OCI-M2 (cell line): ENCODE results near the gene GPR171.
"Not testable (repeated sequence)": the region's sequence is repeated elsewhere in the genome, so short reads cannot be mapped to it uniquely, and the experiment has no call there.

Experiments used
- DNase-seq: peaks from one replicate; lab custom pipeline; 2025; ENCODE audit not compliant: unreplicated experiment; lab: John Stamatoyannopoulos, UW

The GPR171 gene, protein sequence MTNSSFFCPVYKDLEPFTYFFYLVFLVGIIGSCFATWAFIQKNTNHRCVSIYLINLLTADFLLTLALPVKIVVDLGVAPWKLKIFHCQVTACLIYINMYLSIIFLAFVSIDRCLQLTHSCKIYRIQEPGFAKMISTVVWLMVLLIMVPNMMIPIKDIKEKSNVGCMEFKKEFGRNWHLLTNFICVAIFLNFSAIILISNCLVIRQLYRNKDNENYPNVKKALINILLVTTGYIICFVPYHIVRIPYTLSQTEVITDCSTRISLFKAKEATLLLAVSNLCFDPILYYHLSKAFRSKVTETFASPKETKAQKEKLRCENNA

DNA sequence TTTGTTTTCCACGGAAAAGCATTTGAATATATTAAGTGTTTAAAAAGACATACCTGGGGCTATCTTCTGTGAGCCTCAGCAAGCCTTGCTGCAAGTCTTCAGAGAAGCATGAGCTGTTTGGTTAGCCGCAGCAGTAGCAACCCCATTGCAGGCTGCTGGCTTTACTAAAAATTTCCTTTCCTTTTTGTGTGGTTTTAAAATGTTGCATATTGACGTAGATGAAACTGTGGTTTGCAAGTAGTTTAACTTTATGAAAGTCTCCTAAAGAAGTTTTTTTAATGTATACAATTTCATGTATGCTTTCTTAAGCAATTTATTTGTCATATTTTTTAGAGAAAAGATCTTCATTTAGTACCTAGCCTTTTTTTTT is at the start of gene GPR171:
Gene GPR171, minus strand, starts transcription at position 166 of the 370 bp plus-strand sequence. CDS start 3,830 bp downstream, outside the sequence.
- DNase-seq = no peak

GRCh38 chr3:151248772-151249337 is 45.8 kb upstream of the GPR171 start:
- no peak for DNase-seq

DNA sequence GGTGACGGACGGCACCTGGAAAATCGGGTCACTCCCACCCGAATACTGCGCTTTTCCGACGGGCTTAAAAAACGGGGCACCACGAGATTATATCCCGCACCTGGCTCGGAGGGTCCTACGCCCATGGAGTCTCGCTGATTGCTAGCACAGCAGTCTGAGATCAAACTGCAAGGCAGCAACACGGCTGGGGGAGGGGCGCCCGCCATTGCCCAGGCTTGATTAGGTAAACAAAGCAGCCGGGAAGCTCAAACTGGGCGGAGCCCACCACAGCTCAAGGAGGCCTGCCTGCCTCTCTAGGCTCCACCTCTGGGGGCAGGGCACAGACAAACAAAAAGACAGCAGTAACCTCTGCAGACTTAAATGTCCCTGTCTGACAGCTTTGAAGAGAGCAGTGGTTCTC is 39.0 kb upstream of the GPR171 start:
- not testable (repeated sequence) for DNase-seq

DNA sequence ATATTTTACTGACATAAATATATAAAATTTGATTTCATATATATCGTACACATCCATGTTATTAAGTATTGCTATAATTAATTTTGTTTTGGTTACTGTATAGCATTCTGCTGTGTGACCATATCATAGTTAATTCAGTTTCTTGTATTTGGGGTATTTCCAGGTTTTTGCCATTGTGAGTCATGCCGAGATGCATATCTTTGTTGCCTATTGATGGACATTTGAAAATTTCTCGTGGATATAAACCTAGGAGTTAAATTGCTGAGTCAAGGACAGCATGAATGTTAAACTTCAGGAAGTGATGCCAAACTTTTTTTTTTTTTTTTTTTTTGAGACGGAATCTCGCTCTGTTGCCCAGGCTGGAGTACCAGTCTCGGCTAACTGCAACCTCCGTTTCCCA is 33.7 kb upstream of the GPR171 start:
- DNase-seq = no peak

DNA sequence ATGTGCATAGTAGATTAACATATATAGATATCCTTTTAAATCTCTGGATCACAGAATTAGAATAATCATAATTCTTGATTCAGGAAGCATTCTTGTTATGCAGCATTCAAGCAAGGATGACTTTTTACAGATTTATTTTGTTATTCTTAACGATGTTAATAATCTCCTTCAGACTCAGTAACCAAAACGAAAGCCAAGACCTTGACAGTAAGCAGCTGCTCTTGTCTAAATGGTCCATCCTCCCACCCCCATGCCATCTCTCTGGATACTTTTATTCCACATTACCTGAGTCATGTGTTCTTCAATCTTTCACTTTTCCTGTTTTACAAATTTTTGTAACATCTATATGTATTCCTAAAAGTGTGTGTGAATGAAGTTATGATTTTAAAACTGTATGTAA is 33.3 kb upstream of the GPR171 start:
- DNase-seq = no peak

DNA sequence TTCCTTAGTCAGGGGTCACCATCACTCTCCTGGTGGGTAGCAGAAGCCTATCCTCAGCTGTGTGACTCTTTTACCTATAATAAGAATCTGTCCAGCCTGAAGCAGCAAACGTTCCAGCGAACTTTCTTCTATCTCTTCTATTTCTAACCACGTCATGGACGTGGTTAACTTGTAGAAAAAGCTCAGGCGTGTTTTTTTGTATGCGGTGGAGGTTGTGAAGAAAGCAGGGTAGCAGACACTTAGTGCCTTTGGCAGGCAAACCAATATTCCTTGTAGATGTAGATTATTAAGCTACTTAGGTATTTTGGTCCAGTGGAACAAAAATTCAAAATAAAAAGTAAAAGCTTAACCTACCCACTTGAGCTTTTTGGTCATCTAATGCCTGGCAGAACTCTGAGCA is 31.8 kb upstream of the GPR171 start:
- no peak for DNase-seq

- DNase-seq = no peak
Observed at GRCh38 chr3:151232991-151233390, 30.0 kb upstream of the GPR171 start.

DNA sequence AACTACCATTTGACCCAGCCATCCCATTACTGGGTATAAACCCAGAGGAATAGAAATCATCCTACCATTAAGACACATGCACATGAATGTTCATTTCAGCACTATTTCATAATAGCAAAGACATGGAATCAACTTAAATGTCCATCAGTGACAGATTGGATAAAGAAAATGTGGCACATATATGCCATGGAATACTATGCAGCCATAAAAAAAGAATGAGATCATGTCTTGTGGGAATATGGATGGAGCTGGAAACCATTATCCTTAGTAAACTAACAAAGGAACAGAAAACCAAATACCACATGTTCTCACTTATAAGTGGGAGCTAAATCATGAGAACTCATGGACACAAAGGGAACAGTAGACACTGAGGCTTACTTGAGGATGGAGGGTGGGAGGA is 29.4 kb upstream of the GPR171 start:
- not testable (repeated sequence) for DNase-seq

GRCh38 chr3:151230646-151231045 is 27.6 kb upstream of the GPR171 start:
- no peak for DNase-seq

DNA sequence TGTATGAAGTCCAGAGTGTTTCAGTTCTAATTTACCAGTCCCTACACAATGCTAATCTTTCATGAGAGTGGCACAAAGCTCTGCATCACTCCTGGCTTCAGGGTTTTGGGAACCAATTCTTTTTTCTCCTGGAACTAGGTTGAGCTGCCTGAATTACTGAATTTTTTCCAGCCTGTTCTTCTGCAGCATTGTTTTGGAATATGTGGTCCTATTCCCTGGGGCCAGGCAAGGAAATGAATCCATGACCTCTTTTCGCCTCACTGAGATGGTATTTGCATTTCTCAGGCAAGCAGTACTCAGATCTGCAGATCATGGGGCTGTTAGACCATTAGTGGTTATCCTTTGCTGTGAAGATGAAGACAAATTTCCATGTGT is 25.6 kb upstream of the GPR171 start:
- no peak for DNase-seq

DNA sequence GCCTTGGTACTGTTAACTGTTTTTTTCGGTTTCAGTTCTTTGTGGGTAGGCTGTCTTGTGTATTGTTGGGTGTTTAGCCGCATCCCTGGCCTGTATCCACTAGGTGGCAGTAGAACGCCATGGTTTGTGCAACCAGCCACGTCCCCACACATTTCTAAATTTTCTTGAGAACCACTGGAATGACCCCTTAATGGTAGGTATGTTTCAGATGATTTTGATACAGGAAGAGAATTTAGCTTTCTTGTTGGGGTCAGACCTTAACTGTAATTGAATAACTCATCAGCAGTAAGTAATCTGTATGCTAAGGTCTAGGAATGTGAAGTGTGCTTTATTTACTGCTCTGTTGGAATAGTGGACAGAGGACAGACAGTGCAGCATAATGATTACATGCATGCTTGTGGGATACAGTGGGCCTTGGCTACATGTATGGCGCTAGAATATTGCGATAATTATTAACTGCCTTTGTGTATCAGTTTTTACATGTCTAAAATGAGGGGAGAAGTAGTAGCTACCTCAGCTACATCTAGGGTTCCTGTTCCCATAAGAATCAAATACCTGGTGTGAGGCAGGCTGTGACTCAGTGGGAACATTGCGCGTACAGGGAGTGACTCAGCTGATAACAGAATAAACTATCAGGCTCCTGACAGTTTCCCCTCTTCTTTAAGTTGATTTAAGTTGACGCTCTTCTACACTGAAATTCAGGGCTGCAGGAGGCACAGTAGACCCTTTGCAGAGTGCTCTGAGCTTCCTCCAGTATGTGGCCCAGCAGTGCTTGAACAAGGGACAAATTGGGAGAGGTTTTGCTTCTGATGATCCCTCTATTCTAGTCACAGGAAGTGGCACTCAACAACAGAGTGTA is 25.0 kb upstream of the GPR171 start:
- DNase-seq = peak; percentile 6

DNA sequence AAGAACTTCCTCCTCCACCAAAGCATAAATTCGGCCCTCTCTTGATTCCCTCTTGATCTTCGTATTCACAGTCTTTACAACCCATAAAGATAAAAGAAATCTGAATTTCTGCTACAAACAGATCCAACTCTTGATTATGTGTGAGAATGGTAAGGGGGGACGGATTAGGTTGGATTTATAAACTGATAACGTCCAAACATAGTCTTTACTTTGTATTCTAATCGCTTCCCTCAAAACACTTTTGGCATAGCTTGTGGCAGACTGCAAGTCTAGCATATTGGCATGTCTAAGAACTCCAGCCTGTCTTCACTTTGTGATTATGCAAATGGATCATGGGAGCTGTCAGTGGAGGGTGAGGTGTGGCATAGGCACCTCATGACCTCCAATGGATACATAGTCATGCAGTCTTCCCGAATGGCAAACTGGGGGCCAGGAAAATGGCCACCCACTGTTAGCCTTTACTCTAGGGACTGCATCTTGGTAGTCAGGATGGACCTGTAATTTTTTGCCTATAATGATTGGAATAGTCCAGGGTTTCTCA is 24.3 kb upstream of the GPR171 start:
- DNase-seq = no peak

- DNase-seq = no peak
Observed at GRCh38 chr3:151226825-151227224, 23.8 kb upstream of the GPR171 start.

DNA sequence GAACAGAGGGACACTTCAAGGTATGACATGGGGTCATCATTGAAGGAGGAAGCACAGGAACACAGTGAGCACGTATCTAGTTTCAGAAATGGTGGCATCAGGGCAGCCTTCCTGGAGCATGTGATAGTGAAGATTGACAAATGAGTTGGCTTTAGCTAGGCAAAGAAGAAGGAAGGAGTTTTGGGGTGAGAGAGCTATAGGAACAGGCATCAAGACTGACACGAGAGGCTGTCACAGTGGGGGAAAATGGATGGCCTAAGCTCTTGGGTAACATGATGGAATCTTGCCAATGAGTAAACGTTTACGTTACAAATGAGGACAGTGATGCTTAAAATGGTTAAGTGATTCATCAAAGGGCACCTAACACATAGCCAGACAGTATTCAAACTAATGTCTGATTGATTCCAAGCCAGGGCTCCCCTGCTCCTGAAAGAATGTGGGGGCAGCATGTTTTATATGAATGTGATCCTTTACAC is 23.1 kb upstream of the GPR171 start:
- no peak for DNase-seq

DNA sequence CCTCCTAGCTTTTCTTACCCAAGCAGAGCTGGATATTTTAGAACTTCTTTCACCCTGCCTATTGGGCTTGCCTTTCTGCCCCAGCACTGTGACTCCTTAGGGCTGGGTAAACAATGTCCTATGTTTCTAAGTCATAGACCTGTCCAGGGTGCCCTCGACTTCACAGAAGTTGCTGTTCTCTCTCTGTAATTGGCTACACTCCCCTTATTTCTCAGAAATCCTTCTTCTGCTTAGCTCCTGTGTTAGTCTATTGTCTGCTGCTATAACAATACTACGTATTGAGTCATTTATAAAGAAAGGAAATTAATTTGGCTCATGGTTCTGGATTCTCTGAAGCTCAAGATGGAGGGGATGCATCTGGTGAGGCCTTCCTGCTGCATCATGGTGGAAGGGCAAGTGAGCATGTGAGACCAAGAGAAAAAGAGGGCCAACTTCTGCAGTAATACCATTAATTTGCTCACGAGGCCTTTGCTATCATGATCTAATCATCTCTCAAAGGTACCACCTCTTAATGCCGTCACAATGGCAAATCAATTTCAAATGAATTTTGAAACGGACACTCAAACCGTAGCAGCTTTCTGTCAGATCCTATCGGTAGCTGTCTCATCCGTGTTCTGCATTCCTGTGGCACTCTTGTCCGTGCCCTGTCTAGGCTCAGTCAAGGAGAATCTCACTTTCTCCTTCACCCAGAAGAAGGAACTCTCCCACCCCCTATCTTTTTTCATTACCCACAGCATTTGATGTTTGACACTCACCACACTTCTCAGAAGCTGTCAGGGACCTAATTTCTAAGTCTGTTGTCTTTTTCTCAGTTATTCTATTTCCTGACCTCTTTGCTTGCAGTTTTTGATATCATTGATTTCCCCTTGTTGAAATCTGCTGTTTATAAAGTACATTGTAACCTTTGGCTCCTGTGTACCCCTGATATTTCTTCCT is 22.3 kb upstream of the GPR171 start:
- no peak for DNase-seq

- DNase-seq = no peak
Observed at GRCh38 chr3:151224268-151224866, 21.4 kb upstream of the GPR171 start.

DNA sequence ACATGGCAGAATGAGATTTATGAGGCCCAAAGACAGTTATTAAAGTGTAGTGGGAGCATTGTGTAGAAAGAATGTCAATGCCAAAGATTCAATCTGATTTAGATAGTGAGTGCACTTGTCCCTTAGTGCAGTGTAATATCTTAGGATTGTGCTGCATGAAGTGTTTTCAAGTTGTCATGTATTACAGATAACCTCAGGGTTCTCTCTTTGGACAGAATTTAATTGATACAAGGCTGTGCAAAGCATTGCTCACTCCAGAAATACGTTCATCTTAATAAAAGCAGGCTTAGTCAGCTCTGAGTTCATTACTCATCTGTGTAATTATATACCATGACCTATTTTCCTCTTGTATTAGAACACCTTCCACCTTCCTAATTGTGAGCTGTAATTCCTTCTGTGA is 16.0 kb upstream of the GPR171 start:
- DNase-seq = no peak

- no peak for DNase-seq
Observed at GRCh38 chr3:151218136-151218535, 15.1 kb upstream of the GPR171 start.

GRCh38 chr3:151216641-151217607 is 13.9 kb upstream of the GPR171 start:
- no peak for DNase-seq
